Activated naive CD8-positive, alpha-beta T cell treated with anti-CD3 and anti-CD28 coated beads, Interleukin-2, amount 50 U/mL, for 16 hours (primary cell): ENCODE measurements around the gene MCL1.

Experiments used
- DNase-seq: peaks from one replicate; pipeline ENCODE4 v3.0.0-alpha.2; 2020; ENCODE audit warnings: low read depth, low spot score

The MCL1 gene

DNA sequence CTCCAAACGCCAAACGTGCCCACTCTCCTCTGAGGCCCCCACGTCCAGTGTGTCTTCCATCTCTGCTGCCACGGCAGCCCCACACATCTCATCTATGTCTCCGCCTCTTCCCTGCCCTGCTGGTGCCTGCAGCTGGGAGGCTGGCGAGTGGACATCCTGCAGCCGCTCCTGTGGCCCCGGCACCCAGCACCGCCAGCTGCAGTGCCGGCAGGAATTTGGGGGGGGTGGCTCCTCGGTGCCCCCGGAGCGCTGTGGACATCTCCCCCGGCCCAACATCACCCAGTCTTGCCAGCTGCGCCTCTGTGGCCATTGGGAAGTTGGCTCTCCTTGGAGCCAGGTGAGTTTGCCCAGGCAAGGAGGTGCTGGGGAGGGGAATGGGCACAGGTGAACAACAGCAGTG is 21.6 kb downstream of the MCL1 start:
- DNase-seq, result no peak

DNA sequence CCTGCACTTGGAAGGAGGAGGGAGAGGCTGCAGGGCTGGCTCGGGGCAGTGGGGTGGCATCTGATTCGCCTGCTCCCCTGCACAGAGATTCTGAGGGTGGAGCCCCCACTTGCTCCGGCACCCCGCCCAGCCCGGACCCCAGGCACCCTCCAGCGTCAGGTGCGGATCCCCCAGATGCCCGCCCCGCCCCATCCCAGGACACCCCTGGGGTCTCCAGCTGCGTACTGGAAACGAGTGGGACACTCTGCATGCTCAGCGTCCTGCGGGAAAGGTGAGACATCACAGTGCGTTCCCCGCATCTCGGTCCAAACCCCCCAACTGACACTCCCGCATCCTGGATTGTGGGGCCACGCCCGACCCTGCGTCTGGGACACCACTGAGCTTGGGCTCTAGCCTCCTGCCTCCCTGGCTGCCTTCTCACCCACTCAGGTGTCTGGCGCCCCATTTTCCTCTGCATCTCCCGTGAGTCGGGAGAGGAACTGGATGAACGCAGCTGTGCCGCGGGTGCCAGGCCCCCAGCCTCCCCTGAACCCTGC is 22.3 kb downstream of the MCL1 start:
- no peak for DNase-seq

DNA sequence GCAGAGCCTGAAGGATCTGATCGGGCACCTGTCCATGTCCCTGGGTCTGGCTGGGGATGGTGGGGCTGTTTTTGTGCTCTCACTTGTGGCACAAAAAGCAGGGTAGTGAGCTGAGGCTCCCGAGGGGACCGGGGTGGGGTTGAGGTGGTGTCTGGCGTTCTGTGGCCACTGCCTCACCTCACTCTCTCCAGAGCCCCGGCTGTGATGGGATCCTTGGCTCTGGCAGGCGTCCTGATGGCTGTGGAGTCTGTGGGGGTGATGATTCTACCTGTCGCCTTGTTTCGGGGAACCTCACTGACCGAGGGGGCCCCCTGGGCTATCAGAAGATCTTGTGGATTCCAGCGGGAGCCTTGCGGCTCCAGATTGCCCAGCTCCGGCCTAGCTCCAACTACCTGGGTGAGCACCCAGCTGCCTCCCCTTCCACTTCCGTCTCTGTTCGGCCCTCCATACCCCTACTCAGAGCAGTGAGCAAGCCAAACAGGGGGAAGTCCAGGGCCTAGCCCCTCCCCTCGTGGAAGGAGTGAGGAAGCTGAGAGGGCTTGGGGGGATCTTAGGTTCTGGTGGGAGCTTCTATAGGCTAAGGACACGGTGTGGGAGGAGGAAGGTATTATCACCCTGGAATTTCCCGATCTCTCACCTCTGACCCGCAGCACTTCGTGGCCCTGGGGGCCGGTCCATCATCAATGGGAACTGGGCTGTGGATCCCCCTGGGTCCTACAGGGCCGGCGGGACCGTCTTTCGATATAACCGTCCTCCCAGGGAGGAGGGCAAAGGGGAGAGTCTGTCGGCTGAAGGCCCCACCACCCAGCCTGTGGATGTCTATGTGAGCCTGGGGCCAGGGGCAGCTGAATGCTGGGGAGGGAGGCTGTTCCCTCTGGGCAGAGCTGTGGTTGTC is 23.2 kb downstream of the MCL1 start:
- no peak for DNase-seq

DNA sequence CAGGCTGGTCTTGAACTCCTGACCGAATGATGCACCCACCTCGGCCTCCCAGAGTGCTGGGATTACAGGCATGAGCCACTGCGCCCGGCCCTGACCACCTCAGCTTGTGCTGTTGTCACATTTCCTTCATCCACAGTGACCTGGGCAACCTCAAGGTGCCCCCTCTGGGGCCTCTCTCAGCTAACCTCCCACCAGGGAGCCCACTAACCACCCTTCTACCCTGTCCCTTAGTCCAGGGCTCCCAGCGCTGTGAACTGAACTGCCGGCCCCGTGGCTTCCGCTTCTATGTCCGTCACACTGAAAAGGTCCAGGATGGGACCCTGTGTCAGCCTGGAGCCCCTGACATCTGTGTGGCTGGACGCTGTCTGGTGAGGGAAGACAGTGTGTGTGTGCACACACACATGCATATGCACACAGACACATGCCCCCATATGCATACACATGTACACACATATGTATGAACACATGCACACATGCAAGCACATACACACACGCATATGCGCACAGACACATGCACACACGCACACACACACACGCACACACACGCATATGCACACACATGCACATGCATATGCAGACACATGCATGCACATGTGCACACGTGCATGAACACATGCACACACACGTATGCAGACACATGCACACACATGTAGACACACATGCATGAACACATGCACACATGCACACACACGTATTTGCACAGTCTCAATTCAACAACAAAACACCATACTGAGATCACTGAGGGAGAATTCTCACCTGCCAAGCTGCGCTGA is 24.0 kb downstream of the MCL1 start:
- DNase-seq, result no peak

DNA sequence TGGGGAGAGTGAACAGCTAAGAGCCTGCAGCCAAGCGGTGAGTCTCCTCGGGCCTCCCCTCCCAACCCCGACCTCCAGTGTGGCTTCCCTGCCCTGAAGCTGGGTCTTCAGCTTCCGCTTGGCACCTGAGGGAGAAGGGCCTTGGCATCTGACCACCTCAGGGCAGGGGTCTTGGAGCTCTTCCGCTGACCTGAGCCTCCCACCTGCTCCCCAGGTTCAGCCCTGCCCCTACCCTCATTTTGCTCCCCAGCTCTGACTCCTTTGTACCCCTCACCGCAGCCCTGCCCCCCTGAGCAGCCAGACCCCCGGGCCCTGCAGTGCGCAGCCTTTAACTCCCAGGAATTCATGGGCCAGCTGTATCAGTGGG is 25.3 kb downstream of the MCL1 start:
- no peak for DNase-seq

DNA sequence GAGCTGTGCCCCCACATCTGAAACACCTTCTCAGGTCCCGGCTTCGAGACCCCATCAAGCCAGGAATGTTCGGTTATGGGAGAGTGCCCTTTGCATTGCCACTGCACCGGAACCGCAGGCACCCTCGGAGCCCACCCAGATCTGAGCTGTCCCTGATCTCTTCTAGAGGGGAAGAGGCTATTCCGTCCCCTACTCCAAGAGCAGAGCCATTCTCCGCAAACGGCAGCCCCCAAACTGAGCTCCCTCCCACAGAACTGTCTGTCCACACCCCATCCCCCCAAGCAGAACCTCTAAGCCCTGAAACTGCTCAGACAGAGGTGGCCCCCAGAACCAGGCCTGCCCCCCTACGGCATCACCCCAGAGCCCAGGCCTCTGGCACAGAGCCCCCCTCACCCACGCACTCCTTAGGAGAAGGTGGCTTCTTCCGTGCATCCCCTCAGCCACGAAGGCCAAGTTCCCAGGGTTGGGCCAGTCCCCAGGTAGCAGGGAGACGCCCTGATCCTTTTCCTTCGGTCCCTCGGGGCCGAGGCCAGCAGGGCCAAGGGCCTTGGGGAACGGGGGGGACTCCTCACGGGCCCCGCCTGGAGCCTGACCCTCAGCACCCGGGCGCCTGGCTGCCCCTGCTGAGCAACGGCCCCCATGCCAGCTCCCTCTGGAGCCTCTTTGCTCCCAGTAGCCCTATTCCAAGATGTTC is 25.9 kb downstream of the MCL1 start:
- DNase-seq, result no peak

DNA sequence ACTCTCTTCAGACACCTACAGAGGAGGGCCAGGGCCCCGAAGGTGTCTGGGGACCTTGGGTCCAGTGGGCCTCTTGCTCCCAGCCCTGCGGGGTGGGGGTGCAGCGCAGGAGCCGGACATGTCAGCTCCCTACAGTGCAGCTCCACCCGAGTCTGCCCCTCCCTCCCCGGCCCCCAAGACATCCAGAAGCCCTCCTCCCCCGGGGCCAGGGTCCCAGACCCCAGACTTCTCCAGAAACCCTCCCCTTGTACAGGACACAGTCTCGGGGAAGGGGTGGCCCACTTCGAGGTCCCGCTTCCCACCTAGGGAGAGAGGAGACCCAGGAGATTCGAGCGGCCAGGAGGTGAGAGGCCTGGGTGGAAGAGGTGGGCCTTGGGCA is 26.5 kb downstream of the MCL1 start:
- DNase-seq, result no peak

DNA sequence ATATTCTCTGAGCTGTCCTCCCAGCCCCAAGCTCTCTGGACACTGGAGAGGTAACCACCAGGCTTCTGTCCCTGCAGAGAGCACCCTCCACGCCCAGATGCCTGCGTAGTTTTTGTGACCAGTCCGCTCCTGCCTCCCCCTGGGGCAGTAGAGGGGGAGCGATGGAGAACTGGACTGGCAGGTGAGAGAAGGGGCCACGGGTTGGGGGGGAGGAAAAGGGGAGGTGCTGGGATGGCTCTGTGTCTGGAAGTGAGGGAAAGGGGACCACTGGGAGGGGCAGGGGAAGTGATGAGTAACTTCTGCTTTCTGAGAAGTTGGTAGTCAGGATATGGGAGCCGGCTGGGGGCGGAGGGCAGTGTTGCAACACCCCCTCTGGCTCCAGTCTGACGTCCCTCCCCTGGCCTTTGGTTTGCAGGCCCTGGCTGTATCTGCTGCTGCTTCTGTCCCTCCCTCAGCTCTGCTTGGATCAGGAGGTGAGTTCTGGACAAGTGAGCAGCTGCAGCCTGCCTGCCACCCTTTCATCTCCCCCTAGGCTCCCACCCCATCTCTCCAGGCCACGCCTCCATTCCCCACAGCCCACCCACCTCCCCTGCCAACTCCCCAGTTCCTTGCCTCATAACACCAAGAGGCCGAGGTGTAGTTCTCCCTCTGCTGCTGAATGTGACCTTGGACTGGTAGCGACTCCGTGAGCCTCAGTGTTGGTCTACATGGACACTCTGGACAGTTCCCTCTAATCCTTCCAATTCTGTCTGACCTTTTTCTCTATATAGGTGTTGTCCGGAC is 27.1 kb downstream of the MCL1 start:
- no peak for DNase-seq

DNA sequence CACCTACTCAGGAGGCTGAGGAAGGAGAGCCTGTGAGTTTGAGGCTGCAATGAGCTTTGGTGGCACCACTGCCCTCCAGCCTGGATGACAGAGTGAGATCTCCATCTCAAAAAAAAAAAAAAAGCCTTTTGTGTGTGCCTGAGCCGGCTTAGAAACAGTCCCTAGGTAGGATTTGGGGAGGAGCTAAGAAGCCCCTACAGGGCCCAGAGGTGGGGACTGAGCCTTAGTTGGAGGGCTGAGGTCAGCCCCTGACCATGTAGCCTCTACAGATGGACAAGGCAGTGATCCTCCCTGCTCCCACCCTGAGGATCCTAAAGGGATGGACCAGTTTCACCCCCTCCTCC is 27.7 kb downstream of the MCL1 start:
- no peak for DNase-seq

DNA sequence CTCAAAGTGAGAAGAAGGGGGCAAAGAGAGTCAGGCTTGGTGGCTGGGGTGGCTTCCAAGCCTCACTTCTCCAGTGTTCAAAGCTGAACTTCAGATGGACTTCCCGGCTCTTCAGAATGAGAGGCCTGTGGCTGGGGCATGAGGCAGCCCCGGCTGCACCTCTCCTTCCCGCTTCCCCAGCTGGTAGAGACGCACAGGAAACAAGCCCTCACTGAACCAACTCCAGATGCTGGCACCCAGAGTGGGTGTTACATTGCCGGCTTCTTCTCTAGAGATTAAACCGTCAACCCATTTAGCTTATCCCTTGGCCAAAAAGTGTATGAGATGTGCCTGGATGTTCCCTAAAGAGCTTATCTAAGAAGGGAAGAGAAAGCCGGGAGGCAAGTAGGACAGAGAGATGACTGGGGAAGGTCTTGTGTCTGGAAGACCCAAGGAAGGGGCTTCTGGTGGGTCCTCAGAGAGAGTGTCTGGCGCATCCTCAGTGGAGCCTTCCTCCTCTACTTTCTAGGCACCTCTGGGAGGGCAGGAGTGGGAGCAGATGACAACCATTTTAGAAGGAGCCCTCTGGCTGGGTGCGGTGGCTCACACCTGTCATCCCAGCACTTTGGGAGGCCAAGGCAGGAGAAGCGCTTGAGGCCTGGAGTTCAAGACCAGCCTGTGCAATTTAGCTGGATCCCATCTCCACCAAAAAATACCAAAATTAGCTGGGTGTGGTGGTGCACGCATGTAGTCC is 28.2 kb downstream of the MCL1 start:
- no peak for DNase-seq

DNA sequence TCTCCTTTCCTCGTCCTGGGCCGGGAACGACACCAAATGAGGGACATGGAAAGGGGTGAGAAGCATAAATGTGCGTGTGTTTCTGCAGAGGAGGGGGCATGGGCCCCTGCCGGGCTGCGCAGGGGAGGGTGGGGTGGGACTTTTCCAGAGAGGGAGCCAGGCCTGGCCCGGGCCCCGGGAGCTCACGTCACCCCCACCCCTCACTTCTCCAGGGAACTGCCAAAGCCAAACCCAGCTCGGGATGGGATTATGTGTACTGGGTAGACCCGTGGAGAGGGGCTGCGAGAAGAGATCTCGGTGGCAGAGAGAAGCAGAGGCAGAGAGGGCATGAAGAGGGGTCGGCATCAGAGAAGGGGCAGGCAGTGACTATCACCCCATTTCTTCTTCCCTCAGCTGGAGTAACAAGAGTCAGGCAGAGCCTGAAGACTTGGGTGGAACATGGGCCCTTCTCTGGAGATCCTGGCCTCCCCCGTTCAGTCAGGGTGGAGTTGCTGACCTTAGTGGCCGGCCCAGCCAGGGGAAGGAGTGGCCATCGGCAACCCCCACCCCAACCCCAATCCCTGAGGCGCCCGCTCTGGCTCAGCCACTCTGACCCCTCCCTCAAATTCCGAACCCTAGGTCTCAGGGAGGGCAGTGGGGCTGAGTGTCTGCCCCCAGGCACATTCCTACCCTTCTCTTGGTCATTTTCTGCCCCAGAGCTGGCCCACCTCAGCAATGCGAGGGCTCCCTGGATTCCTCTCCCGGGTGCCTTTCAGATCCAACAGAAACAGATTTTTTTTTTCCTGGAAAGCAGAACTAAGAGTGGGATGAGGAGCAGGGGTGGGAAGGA is 29.0 kb downstream of the MCL1 start:
- DNase-seq, result no peak

DNA sequence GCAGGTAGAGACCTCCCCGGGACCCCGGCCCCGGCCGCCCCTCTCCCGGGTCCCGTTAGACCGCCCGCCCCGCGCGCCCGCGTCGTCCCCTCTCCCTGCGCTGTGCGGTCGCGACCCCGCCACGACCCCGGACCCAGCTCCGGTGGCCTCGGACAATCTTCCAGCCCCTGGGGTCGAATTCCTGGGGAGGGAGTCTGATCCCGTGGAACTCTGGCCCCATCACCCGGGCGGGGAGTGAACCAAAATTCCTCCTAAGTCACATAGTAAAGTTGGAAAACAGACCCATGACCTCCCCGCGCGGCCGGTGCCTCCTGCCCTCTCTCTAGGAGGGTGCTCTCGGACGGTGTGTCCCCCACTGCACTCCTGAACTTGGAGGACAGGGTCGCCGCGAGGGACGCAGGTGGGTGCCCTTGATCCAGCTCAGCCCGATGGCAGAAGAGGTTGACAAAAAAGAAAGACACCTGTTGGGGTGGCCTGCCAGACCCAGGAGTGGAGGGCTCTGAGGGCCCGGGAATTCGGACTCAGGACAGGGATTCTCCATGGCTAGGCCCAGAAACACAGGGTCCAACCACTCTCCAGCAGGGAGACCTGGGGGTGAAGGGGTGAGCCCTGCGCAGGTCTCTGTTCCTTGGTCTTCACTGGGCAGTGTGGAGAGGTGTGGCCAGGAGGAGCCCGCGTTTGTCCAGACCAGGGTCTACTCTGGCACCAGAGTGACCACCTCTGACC is 29.8 kb downstream of the MCL1 start:
- DNase-seq, result no peak

DNA sequence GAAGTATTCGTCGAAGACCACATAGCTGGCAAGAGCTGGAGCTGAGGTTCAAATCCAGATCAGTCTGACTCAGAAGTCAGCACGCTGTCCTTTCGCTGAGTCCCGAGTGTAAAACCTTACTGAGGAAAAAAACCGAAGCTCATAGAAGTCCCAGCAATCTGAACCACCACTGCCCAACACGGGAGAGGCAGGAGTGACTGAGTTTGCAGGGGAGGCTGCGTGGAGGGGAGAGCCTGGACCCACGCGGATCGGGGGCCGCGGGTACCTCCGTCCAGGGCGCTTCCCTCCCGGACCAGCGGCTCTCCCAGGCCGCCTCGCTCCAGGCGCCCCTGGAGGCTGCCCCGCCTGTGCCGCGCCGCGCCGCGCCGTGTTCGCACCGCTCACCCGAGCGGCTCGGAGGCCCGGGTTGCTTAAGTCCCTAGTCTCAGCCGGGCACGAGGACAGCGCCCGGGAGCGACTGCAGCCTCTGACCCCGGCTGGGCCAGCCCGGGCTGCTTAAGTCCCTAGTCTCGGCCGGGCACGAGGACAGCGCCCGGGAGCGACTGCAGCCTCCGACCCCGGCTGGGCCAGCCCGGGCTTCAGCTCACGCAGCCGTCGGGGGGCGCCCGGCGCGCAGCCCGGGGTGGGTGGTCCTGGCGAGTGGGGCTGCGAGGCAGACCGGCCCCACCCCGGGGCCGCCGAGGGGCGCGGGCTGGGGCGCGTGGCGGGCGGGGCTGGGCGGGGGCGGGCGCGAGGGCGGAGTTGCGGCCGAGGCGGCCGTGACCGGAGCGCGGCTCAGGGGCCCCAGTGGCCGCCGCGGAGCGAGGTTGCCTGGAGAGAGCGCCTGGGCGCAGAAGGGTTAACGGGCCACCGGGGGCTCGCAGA is 30.5 kb downstream of the MCL1 start, which contains the start of gene ADAMTSL4:
ADAMTSL4 (plus strand) TSS at position 777 of the 864 bp plus-strand sequence. CDS start 2,881 bp downstream, outside the sequence.
- DNase-seq, result no peak

DNA sequence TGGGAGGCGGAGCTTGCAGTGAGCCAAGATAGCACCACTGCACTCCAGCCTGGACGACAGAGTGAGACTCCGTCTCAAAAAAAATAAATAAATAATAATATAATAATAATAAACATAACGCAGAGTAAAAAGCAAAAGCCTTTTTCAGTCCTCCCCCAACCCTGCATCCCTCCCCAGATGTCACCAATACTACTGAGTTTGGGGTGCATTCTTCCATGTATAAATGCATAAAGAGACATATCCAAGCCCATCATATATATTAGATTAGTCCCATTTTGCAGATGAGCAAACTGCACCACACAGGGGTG is 31.1 kb downstream of the MCL1 start:
- DNase-seq, result no peak

DNA sequence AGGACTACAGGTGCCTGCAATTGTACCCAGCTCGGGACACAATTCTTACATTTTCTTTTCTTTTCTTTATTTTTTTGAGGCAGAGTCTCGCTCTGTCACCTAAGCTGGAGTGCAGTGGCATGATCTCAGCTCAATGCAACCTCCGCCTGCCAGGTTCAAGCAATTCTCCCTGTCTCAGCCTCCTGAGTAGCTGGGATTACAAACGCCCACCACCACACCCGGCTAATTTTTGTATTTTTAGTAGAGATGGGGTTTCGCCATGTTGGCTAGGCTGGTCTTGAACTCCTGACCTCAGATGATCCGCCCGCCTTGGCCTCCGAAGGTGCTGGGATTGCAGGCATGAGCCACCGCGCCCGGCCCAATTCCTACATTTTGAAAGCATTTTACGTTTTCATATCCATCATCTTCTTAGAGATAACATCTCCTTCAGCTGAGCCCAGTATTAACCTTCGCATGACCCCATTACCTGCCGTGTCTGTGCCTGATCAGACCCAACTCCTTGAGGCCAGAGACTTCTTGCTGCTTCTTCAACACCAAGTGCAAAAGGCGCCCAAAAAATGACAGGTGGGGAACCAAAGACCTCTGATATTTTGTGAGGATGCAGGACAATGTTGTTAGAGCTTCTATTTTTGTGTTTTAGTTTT is 33.0 kb downstream of the MCL1 start:
- DNase-seq, result no peak

DNA sequence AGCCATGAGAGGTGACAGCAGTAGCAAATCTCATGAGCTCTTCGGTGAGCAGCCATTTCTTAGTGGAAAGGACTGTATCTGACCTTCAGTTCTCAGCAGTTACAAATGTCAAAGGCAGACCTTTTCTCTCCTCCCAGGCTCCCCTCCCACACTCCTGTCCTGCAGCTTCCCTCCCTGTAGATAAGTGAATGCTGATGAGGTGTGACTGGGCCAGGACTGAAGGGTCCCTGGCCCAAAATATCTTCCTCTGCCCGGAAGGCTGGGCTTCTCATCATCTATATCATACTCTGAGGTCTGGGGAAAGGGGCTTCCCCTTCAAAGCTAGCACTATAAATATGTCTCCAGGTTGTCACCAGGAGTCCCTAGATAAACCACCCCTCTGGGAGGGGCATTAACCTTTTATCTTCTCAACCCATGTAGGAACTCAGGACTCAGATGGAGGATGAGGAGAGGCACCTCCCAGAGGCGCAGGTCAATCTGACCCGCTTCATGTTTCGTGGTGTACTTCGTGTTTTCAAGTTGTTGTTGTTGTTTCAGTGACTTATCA is 33.9 kb downstream of the MCL1 start:
- no peak for DNase-seq

DNA sequence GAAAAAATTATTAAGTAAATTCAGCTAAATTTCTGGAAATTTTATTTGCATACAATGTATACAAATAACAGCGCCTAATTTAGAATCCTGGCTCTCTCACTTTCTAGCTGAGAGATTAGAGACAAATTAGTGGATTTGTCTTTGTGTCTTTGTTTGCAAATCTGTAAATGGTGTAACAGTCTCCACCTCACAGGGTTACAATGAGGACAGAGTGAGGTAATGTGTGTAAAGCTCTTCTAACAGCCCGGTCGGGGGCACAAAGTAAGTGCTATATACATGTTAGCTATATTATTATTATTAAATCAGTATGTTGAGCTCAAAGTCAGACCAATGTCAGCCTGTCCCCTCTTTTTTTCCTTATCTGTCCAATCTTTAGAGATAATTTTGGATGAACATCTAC is 35.2 kb downstream of the MCL1 start:
- no peak for DNase-seq
